ENCODE results near the gene TLR2. TPM values are rescaled to one million over a fixed set of nuclear protein-coding genes. Genes with fewer than 3 reads are reported as not detected.

Gene TLR2
- total and polyA plus RNA-seq, 2 of the 4 experiments (the other 2 are of a cell fraction): under 0.01 to 0.03 TPM

DNA sequence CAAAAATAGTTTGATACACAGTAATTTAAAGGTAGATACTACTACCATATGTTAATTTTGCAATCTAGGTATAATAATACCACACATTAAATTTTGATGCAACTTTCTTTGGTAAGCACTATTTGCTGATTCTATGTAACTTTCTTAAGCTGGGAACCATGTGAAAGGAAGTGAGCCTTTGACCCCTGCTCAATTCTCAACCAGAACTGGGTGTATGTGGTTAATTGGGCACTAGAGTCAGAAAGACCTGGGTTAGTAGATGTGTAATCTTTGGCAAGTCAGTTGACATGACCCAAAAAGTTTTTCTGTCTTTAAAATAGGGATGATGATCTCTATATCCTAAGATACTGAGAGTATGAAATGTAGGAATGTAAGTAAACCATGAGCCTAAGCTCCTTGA is 22.4 kb downstream of the TLR2 start:
- ATAC-seq (ENCODE audit: low read depth): no peak

More for the DNA sequence above, 22.4 kb downstream of the TLR2 start:
- H2BK120ac ChIP-seq (ENCODE audit: low read depth, low read length): no peak overlapping the region
- no peak overlapping the region for H2BK15ac ChIP-seq (ENCODE audit: low read depth, low read length)
- no peak overlapping the region for H3K4me3 ChIP-seq (ENCODE audit: insufficient read depth, low read depth, low read length)
- ChIA-PET POLR2A (ENCODE audit: unreplicated experiment) (no interaction called here), CTCF (no interaction called here)
- H3K79me1 ChIP-seq (ENCODE audit: low read depth in 1 of 2, low read length in 2 of 2): no peaks in the 10 kb centered on the region
- H4K8ac ChIP-seq (ENCODE audit: low read depth in 2 of 2, low read length in 2 of 2): no peak overlapping the region
- no peaks in the 10 kb centered on the region for H4K20me1 ChIP-seq (ENCODE audit: insufficient read depth, low read length)
- H3K9me3 ChIP-seq (ENCODE audit: control insufficient read depth, insufficient read depth, low read length): no peaks in the 10 kb centered on the region
- H2BK5ac ChIP-seq (ENCODE audit: low read depth, low read length, poor library complexity, severe bottlenecking): no peak overlapping the region
- H3K9ac ChIP-seq (ENCODE audit: low read depth, low read length): no peak overlapping the region
- no peaks in the 10 kb centered on the region for H3K9me1 ChIP-seq (ENCODE audit: insufficient read depth, low read length)
- H3K4ac ChIP-seq (ENCODE audit: low read depth, low read length): no peak overlapping the region
- no peaks in the 10 kb centered on the region for H3K36me3 ChIP-seq (ENCODE audit: control insufficient read depth, insufficient read depth, low read length)
- no peaks in the 10 kb centered on the region for H3K4me1 ChIP-seq (ENCODE audit: control insufficient read depth, insufficient read depth, low read length)
- no peak overlapping the region for H3K4me2 ChIP-seq (ENCODE audit: low read depth, low read length)
- no peak overlapping the region for H4K91ac ChIP-seq (ENCODE audit: insufficient read depth, low read depth, low read length)
- in situ Hi-C loops (cut with MboI; ENCODE audit: low sequenced_read_pairs): no loop called here
- H4K5ac ChIP-seq (ENCODE audit: low read depth, low read length): no peak overlapping the region
- H3K23ac ChIP-seq (ENCODE audit: low read depth, low read length): no peak overlapping the region
- dilution Hi-C loops (cut with HindIII; ENCODE audit: low sequenced_read_pairs, unreplicated experiment): no loop called here
- no peak overlapping the region for H2AK9ac ChIP-seq (replicated peaks; ENCODE audit: low read depth, low read length, poor library complexity)
- TF ChIP-seq, protein P1, sequence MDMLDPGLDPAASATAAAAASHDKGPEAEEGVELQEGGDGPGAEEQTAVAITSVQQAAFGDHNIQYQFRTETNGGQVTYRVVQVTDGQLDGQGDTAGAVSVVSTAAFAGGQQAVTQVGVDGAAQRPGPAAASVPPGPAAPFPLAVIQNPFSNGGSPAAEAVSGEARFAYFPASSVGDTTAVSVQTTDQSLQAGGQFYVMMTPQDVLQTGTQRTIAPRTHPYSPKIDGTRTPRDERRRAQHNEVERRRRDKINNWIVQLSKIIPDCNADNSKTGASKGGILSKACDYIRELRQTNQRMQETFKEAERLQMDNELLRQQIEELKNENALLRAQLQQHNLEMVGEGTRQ (IDR thresholded peaks at IDR 0.05; ENCODE audit: low read depth, low read length): no peak
- no peak for TF ChIP-seq RAD21 (IDR thresholded peaks at IDR 0.05; ENCODE audit: low read length)
- TF ChIP-seq RFX5 (IDR thresholded peaks at IDR 0.05; ENCODE audit: low read depth, low read length): no peak
- no peak for TF ChIP-seq CEBPB (IDR thresholded peaks at IDR 0.05; ENCODE audit: low read depth, low read length)
- no peak for TF ChIP-seq BHLHE40 (IDR thresholded peaks at IDR 0.05; ENCODE audit: low read depth, low read length)
- TF ChIP-seq FOS (IDR thresholded peaks at IDR 0.05; ENCODE audit: low read depth, low read length): no peak
- no peak for TF ChIP-seq POLR2A (IDR thresholded peaks at IDR 0.05; ENCODE audit: low read depth, low read length)
- TF ChIP-seq MAZ (IDR thresholded peaks at IDR 0.05; ENCODE audit: borderline replicate concordance, low read depth, low read length): no peak
- no peak for TF ChIP-seq SMC3 (IDR thresholded peaks at IDR 0.05; ENCODE audit: low read depth, low read length)
- H2BK20ac ChIP-seq (ENCODE audit: low read depth, low read length): no peak overlapping the region
- H2AFZ ChIP-seq (replicated peaks; ENCODE audit: low read length, poor library complexity): no peak overlapping the region
- H3K56ac ChIP-seq (ENCODE audit: extremely low read depth, insufficient read depth, low read length): no peak overlapping the region
- intact Hi-C loops (cut with micrococcal nuclease): no loop called here
- no TSS peak for BruUV-seq (replicated peaks)
- no peak overlapping the region for H3K14ac ChIP-seq (replicated peaks; ENCODE audit: low read depth, low read length)
- no peak for DNase-seq
- H3K27ac ChIP-seq (ENCODE audit: insufficient read depth, low read length): no peak overlapping the region
- H3K18ac ChIP-seq (ENCODE audit: low read depth, low read length): no peak overlapping the region
- no peak overlapping the region for H2AK5ac ChIP-seq (ENCODE audit: low read depth, low read length)
- H3K27me3 ChIP-seq (ENCODE audit: control insufficient read depth, insufficient read depth, low read length): no peaks in the 10 kb centered on the region

Measured in IMR-90 (cell line).